HUES6 (cell line): ENCODE results near the gene MICAL3.

Experiments used
- H3K27ac ChIP-seq: 2 replicates; pipeline ENCODE4 v1.7.0; 2013; ENCODE audit warnings: low read depth, mild to moderate bottlenecking, low read length, inconsistent platforms
- H3K27me3 ChIP-seq: 2 replicates; pipeline ENCODE4 v1.6.1; 2013; ENCODE audit warnings: low read length; ENCODE audit not compliant: control insufficient read depth, insufficient read depth
- H3K36me3 ChIP-seq: 2 replicates; pipeline ENCODE4 v1.6.1; 2013; ENCODE audit warnings: low read length; ENCODE audit not compliant: control insufficient read depth, insufficient read depth
- H3K4me1 ChIP-seq: 2 replicates; pipeline ENCODE4 v1.6.1; 2013; ENCODE audit warnings: low read length; ENCODE audit not compliant: control insufficient read depth, insufficient read depth
- H3K4me3 ChIP-seq: 2 replicates; pipeline ENCODE4 v1.5.1; 2013; ENCODE audit warnings: low read depth, low read length
- H3K9ac ChIP-seq: one replicate; pipeline ENCODE4 v1.6.1; 2013; ENCODE audit warnings: mild to moderate bottlenecking, low read length
- H3K9me3 ChIP-seq: 2 replicates; pipeline ENCODE4 v1.6.1; 2013; ENCODE audit warnings: low read depth, low read length; ENCODE audit not compliant: control insufficient read depth, insufficient read depth

Gene MICAL3

GRCh38 chr22:17981497-17981896 lies 42.9 kb downstream of the MICAL3 start:
- Histone ChIP-seq H3K4me1 (peaks cover 31% of the 10 kb centered on the region), H3K27ac (no peak overlapping the region)

GRCh38 chr22:17980638-17981051 lies 43.7 kb downstream of the MICAL3 start:
- Histone ChIP-seq H3K4me1 (peaks cover 31% of the 10 kb centered on the region), H3K27me3 (no peaks in the 10 kb centered on the region), H3K36me3 (no peaks in the 10 kb centered on the region), H3K9ac (no peak overlapping the region), H3K4me3 (no peak overlapping the region), H3K9me3 (0 out of 2 replicates have a peak, but pooled peaks cover 2% of the 10 kb centered on the region), H3K27ac (no peak overlapping the region)

More at GRCh38 chr22:17981497-17981896, 42.9 kb downstream of the MICAL3 start:
- no peak overlapping the region for H3K9ac ChIP-seq
- no peaks in the 10 kb centered on the region for H3K27me3 ChIP-seq
- H3K36me3 ChIP-seq: no peaks in the 10 kb centered on the region
- H3K9me3 ChIP-seq: 0 out of 2 replicates have a peak, but pooled peaks cover 2% of the 10 kb centered on the region
- H3K4me3 ChIP-seq: no peak overlapping the region

GRCh38 chr22:17980015-17980590 lies 44.3 kb downstream of the MICAL3 start:
- 0 out of 2 replicates have a peak, but pooled peaks cover 2% of the 10 kb centered on the region for H3K9me3 ChIP-seq
- no peaks in the 10 kb centered on the region for H3K27me3 ChIP-seq
- no peaks in the 10 kb centered on the region for H3K36me3 ChIP-seq
- no peak overlapping the region for H3K27ac ChIP-seq
- H3K9ac ChIP-seq: no peak overlapping the region
- no peak overlapping the region for H3K4me3 ChIP-seq
- H3K4me1 ChIP-seq: peaks cover 31% of the 10 kb centered on the region

GRCh38 chr22:17978027-17978426 lies 46.3 kb downstream of the MICAL3 start:
- Histone ChIP-seq H3K27me3 (no peaks in the 10 kb centered on the region), H3K4me3 (no peak overlapping the region), H3K9ac (no peak overlapping the region), H3K27ac (no peak overlapping the region), H3K36me3 (no peaks in the 10 kb centered on the region), H3K4me1 (peaks cover 31% of the 10 kb centered on the region), H3K9me3 (0 out of 2 replicates have a peak, but pooled peaks cover 2% of the 10 kb centered on the region)

- Histone ChIP-seq H3K4me3 (no peak overlapping the region), H3K36me3 (no peaks in the 10 kb centered on the region), H3K4me1 (peaks cover 34% of the 10 kb centered on the region), H3K27ac (no peak overlapping the region), H3K27me3 (no peaks in the 10 kb centered on the region), H3K9ac (no peak overlapping the region), H3K9me3 (0 out of 2 replicates have a peak, but pooled peaks cover 2% of the 10 kb centered on the region)
These were observed 47.0 kb downstream of the MICAL3 start for GRCh38 chr22:17977371-17977770.

GRCh38 chr22:17976121-17976520 lies 48.2 kb downstream of the MICAL3 start:
- Histone ChIP-seq H3K4me1 (peaks cover 30% of the 10 kb centered on the region), H3K27ac (no peak overlapping the region), H3K36me3 (no peaks in the 10 kb centered on the region), H3K27me3 (no peaks in the 10 kb centered on the region), H3K4me3 (no peak overlapping the region), H3K9ac (no peak overlapping the region), H3K9me3 (0 out of 2 replicates have a peak, but pooled peaks cover 2% of the 10 kb centered on the region)

- Histone ChIP-seq H3K4me3 (no peak overlapping the region), H3K36me3 (peaks cover 3% of the 10 kb centered on the region), H3K9ac (no peak overlapping the region), H3K4me1 (peaks cover 23% of the 10 kb centered on the region), H3K9me3 (0 out of 2 replicates have a peak, but pooled peaks cover 2% of the 10 kb centered on the region), H3K27ac (no peak overlapping the region), H3K27me3 (no peaks in the 10 kb centered on the region)
These were observed 49.5 kb downstream of the MICAL3 start for GRCh38 chr22:17974703-17975372.

GRCh38 chr22:17974087-17974486 lies 50.3 kb downstream of the MICAL3 start:
- Histone ChIP-seq H3K9ac (no peak overlapping the region), H3K4me3 (no peak overlapping the region), H3K27me3 (no peaks in the 10 kb centered on the region), H3K9me3 (0 out of 2 replicates have a peak, but pooled peaks cover 2% of the 10 kb centered on the region), H3K4me1 (peaks cover 25% of the 10 kb centered on the region), H3K27ac (no peak overlapping the region), H3K36me3 (peaks cover 6% of the 10 kb centered on the region)

- Histone ChIP-seq H3K9ac (no peak overlapping the region), H3K9me3 (0 out of 2 replicates have a peak, but pooled peaks cover 2% of the 10 kb centered on the region), H3K36me3 (peaks cover 6% of the 10 kb centered on the region), H3K27ac (no peak overlapping the region), H3K4me3 (no peak overlapping the region), H3K4me1 (peaks cover 25% of the 10 kb centered on the region), H3K27me3 (no peaks in the 10 kb centered on the region)
These were observed 51.1 kb downstream of the MICAL3 start for GRCh38 chr22:17973217-17973616.

- Histone ChIP-seq H3K27me3 (no peaks in the 10 kb centered on the region), H3K4me3 (no peak overlapping the region), H3K4me1 (peaks cover 25% of the 10 kb centered on the region), H3K9ac (no peak overlapping the region), H3K9me3 (no peaks in the 10 kb centered on the region), H3K27ac (no peak overlapping the region; the same call in 1 of the 2 replicates), H3K36me3 (peaks cover 6% of the 10 kb centered on the region)
These were observed 51.8 kb downstream of the MICAL3 start for GRCh38 chr22:17972385-17973191.

GRCh38 chr22:17971711-17972110 lies 52.6 kb downstream of the MICAL3 start:
- Histone ChIP-seq H3K4me1 (peaks cover 25% of the 10 kb centered on the region), H3K4me3 (no peak overlapping the region), H3K9me3 (no peaks in the 10 kb centered on the region), H3K27me3 (no peaks in the 10 kb centered on the region), H3K27ac (no peak overlapping the region), H3K9ac (no peak overlapping the region), H3K36me3 (peaks cover 6% of the 10 kb centered on the region)
